HG03097 (cell line): Measurements from ENCODE around the gene CEND1.

Experiments used
- ATAC-seq: cut with Tn5 transposase; IDR thresholded peaks from one replicate; pipeline ENCODE4 v1.9.1; 2021; ENCODE audit not compliant: unreplicated experiment, low FRiP score

CEND1 gene

DNA sequence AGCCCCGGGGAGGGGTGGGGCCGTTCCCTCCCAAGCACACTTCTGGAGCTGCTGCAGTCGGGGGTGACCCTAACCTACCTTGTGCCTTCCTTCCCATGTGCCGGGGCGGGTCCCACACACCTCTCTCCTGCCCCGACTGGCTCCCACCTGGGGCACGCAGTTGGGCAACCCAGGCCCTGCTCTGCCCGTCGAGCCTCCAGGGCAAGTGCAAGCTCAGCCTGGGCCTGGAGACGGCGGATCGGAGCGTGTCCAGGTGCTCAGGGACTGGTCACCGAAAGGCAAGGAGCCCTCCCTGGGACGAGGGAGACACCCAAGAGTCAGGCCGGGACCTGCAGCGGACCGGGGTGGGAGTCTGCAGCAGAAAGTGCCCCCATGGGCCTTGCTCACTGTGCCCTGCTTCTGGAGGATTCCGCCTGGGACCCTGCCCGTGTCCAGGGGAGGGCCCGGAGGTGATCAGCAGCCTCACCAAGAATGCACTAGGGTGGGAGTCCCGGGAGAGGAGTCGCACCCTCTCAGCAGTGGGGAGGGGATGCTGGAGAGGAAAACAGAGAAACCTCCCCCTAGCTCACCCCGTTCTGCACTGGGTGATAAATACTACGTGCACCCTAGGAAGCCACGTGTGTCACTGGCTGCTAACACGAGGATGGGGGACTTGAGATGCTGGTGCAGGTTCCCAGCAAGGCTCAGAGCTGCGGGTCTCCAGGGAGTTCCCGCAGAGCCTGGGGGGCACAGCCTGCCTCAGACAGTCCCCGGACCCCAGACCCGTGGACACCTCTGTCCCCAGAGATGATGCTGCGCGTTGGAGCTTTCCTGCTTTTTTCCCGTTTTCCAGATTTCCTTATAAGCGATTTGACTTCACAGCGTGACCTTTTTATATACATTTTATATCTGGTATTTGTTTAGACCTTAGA, 7.4 kb downstream of the CEND1 start:
- no peak for ATAC-seq

DNA sequence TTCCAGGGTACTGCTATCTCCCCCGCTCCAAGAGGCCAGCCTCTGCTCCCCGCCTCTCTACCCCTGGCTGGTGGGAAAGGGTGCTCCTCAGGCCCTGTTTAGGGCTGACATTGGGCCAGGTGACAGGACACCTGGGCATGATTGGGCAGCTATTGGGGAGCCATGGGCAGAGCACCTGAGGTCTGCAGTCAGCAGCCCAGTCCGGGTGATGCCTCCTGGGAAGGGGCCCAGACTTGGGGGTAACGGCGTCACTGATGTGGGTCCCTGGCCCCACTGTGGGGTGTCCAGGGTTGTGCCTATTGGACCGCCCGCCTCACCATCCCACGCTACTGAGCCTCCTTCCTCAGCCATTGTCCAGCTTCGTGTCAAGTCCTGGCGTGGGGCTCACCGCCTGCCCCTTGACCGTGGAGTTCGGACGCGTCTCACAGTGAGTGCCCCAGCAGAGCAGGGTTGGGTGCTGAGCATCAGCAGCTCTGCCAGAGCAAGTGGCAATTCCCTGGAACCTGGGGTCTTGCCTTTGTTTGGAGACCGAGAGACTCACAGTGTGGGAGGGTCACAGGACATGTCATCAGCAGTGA, 9.8 kb downstream of the CEND1 start:
- no peak for ATAC-seq

DNA sequence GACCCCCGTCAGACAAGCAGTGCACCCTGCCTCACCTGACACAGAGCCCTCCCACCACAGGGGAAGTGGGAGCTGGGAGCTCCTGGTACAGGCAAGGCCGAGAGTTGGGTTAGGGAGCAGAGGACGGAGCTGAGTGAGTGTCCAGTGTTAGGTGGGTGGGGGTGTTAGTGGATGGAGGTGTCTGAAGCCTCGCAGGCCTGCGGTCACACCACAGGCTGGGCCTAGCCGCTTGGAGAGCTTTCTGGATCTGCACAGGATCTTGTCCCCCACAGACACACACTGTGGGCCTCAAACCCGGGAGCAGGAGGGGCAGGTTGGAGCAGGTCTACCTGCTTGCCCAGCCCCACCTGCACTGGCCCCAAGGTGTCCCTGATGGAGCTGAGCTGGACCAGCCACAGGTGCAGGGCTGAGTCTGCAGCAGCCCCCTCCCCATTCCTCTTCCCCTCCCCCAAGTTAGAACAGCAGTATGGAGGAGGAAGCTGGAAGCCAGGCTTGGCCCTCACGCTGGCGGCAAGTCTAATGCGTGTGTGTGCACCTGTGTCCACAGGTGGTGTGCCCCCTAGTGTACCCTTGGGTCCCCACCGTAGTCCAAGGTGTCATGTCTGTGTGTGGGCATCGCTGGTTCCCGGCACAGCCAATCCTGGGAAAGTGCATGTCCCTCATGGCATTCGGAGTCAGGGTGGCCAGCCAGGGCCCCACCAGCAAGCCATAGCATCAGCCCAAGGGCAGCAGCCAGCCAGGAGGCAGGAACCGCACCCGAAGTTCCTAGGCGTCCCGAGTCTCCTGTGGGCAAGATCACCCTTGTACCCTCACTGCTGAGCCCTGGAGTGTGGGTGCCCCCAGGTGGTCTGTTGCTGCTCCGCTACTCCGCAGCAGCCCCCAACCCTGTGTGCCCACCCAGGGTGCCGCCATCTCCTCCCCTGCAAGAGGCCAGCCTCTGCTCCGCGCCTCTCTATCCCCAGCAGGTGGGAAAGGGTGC, 10.6 kb downstream of the CEND1 start:
- ATAC-seq = no peak

DNA sequence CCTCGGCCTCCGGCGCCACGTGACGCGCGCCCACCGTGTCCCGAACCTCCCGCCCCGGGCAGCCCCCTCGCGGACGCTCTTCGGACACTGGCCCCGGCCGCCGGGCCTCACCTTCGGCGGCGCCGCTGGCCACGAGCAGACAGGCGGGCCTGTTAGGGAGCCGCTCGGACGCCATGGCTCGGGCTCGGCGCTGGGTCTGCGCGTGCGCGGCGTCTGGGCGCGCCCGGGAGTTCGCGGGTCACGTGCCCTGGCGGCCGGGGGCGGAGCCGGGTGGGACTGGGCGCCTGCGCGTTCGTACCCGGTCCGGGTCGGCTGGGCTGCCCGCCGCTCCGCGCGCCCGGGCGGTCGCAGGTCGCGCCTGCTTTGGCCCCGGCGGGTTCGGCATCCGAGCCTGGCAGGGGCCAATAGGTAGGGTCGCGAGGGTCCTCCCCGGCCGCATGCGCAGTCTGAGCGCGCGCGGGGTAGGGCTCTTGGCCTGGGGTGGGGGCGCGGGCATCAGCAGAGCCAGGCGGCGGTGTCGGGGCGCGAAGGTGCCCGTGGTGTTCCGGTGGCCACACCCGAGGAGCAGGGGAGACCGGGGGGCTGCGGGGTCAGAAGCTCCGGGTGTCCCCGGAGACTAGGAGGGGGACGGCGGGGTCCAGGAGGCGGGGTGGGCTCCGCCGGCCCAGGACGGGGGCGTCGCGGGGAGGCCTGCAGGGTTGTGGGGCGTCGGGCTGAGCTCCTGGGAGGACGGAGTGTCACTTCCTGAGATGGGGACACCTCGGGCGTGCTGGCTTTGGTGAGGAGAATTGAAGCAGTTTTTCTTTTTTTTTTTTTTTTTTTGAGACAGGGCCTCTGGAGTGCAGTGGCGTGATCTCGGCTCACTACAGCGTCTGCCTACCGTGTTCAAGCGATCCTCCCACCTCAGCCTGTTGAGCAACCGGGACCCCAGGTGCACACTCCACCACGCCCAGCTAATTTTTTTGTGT, 12.3 kb downstream of the CEND1 start, which contains the start of gene GATD1:
GATD1 (minus strand) TSS at position 200 of the 968 bp plus-strand sequence; CDS start at position 175, 25 bp downstream.
- peak; percentile 66 for ATAC-seq

DNA sequence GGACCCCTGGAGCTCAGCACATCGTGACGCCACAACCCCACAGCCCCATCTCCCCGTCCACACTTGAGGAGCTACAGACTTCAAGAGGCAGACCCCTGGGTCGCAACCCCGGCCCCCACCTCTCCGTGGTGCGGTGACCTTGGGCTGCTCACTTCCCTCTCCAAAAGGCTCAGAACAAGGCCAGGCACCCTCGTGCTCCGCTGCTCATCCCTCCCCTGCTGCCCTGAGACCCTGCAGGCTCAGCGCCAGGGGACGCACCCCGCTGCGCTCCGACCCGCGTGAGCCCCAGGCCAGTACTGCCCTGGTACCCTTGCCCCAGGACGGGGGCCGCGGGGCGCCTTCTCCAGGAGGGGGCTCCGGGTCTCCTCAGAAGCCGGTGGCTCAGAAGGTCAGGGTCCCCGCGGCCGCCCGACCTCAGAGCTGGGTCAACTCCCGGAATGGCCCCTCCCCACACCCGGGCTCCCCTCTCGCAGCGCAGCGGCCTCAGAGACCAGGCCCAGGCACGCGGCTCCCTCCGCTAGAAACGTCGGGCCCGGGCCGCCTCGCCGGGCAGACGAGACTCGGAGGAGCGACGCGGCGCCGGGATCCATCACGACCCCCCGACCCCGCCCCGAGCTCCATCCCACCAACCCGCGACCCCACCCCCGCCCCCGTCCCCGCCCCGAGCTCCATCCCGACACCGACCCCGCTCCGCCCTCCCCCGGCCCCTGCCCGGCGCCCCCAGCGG, 13.2 kb downstream of the CEND1 start:
- no peak for ATAC-seq

DNA sequence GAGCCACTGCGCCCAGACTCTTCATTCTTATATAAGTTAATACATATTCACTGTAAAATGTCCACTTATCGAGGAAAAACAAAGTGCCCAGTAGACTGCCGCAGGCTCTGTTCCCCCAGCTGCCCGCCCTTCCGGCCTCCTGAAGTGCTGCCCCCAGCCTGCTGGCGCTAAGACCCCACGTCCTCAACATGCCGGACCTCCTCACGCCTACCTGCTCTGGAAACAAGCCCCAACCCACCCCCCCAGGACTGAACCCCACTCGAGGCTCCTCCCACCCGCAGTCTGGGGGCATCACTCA, 13.7 kb downstream of the CEND1 start:
- ATAC-seq = no peak

DNA sequence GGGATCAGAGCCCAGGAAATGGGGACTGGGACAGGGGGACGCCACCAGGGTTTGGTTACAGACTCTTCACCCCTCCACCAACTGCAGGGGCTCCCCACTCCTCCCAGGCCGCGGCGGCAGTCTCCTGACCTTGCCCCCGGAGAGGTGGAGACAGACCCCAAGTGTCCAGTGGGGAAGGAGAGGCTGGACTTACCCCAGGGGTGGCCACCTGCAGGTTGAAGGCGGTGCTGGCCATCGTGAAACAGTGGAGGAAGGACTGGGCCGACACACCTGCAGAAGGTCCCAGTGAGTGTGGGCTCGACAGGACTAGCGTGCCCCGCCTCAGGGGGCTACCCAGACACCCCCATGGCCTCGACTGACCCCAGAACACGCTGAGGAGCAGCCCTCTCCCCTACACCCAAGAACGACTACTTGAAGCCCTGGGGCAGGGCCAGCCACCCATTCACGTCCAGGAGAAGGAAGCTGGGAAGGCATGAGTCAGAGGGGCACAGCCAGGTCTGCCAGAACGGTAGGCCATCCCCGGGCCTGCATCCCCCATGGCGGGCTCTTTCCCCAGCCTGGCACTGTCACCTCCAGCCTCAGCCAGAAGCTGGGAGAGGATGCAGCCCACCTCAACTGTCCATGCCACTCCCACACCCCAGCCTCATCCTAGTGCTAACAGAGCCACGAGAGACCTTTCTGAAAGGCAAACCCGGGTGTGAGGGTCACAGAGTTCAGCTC, 14.9 kb downstream of the CEND1 start:
- no peak for ATAC-seq

DNA sequence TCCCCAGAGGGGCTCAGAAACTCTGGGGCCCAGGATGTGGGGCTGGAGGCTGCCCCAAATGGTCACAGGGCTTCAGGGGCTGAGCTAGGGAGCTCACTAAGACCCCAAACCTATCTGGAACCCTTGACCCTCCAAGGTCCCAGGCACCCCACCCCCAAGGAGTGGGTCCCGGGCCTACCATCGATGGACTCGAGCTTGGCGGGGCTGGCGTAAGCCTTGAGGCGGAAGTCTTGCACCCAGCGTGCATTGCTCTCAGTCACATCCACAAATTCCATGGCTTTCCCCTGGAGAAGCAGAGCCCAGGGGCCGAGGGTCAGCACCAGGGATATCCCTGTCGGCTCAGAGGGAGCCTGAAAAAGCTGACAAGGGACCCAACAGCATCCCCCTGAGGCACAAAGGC, 16.1 kb downstream of the CEND1 start:
- ATAC-seq = no peak

DNA sequence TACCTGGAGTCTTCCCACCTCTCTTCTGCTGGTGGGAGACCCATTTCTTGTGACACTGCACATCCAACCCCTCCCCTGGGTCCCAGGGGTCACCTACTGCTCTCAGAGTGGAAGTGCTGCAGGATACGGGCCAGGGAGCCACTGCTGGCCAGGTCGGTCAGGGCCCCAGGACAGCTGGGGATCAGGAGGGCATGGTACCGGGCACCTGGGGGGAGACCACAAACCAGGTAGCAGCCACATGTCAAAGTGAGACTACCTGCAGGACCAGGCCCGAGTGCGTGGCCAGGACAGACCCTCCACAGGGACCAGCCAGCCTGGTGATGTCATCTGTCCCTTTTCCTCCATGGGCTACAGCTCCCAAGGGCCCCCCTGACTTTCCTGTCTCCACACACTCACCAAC, 16.5 kb downstream of the CEND1 start:
- no peak for ATAC-seq

DNA sequence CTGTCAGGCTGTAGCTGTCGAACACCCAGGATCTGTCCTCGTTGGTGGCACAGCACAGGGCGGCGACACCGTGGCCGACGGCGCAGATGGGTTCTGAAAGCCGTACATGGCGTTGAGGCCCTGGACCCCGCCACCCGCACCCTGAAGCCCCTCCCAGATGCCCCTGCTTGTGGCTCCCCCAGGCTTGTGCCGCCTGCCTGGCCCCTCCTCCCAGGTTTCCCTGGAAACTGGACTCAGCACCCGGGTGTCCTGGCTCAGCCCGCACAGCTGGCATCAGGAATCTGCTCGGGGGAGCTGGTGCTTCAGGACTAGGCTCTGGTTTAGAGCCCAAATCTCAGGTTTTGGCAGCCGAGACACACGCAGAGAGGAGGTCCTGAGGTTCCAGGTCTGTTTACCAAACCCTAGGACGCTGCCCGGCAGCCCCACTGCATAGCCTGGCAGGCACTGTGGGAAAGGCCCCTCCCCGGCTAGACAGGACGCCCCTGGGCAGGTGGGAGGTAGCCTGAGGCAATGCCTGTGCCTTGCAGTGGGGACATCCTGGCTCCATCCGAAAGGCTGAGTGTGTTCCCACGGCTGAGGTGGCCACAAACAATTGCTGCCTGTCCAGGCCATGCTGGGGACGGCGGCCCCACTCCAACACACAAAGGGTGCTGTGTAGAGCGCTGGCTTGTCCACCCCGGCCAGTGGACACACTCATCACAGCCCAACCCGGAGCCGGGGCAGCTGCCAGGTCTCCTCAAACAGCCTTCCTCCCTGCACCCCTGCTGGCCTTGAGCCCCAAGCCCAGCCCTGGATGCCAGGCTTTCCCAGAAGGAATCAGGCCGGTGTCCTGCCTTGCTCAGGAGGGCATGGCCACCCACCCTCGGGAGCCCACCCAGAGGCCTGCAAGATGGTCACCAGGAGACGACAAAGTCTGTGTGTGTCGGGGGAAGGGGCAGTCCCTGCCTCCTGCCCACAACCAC, 17.2 kb downstream of the CEND1 start:
- no peak for ATAC-seq

DNA sequence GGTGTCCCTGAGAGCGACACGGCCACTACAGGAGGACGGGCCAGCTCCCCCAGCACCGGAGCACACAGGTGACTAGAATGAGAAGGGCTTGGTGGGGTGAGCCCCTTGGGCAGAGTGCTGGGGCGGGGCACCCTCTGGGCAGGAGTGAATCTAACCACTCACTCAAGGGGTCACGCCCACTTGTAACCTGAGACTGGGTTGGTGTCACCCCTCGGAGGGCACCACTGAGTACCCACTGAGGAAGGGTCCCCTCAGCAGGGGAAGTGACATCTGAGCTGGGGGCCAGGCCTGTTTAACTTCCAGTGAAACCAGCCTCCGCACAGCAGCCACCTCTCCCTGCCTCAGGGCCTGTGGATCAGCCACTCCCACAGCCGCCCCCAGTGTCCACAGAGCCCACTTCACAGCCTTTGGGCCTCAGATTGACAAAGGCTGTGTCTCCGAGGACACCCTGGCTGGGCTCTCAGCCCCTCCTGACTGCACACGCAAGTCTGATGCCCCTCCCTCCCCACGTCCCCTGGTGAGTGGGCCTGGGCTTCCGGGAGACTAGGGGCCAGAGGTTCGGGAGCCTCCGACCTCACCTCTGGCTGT, 18.2 kb downstream of the CEND1 start:
- no peak for ATAC-seq

DNA sequence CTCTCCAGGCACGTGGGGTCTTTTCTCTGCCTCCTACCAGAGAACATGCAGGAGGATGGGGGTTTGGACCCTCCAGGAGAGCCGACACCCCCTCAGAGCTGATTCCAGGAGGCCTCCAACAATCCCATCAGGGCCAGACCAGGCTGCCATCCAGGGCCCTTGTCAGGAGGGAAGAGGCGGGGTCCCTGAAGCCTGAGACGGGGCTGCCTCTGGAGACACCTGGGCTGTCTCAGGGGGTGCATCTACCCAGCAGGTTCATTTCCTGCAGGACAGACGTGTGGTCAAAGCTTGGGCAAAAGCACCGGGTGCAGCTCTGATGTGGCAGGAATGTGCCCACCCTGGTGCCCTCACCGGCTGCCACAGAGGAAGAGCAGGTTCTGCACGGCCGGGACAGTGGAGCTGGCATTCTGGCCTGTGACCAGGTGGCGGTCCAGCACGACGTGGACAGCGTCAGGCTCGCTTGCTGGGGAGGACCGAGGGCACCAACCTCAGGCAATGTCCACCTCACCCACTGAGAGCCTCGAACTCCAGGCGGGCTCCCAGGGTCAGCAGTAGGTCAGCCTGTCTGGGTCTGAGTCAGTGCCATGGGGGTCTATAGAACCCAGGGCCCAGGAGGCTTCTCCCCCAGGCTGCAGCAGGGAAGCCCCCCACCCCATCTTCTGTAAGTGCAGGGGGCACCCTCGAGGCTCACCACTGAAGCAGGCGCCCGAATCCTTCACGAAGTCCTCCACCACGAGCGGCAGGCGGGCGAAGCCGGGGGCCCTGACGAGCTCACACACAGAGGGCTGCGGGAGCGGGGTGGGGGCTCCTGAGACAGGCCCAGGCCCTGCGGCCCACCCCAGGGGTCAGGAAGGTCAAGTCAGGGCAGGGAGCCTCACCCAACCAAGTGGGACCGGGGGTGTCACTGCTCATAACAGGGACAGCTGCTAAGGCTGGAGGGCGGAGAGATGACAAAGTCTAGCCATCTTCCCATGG, 19.0 kb downstream of the CEND1 start:
- ATAC-seq = no peak

DNA sequence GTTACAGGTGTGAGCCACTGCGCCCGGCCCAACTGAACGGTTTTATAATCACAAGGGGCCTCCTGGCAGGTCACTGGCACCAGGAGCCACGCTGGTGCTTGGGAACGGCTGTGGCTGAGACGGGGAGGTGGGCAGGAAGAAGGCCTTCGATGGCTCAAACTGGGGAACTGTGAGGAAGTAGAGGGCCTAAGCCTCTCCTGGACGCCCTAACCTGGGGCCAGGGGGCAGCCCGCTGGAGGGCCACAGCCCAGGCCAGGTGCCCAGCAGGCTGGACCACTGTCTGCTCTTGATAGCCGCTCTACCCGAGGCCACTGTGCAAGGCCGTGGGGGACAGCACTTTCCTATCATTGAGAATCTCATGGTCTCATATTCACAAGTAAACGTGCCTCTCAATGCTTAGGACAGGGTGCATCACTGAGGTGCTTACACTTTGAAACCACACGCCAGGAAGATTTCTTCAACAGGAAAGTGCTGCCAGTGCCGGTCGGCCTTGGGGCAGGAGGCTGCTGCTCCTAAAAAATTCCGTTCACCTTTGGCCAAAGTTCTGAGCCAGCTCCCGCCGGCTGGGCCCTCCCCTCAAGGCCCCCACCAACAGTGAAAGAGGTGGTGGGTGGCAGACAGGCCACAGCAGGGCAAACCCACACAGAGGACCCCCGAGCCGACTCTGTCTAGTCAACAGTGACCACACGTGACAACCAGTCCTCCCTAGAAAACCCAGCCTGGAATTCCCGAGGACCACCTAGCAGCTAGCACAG, 19.8 kb downstream of the CEND1 start:
- ATAC-seq = no peak

DNA sequence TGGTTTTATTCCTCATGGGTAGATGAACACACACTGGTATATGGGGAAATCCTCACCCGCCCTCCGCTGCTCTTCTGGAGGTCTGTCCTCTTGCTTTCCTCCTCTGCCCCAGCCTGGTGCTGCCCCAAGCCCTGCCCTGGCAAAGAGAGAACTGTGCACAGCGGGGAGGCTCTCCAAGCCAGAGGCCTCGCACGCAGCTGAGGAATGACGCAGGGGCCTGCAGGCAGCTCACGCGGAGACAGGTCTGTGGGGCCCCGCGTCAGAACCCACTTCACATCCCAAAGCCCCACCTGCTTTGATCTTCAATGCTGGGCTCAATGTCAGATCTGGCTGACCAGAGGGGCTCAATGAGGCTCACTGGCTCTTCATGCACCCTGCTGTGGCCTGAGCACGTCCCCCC, 22.7 kb downstream of the CEND1 start:
- no peak for ATAC-seq

DNA sequence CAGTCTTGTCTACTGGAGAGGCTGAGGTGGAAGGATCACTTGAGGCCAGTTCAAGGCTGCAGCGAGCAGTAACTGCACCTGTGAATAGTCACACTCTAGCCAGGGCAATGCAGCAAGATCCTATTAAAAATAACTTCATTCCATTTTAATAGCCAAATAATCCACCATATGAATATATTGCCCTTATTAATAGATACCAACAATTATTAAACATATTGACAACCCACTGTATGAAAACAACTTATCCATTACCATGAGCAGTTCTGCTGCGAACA, 23.0 kb downstream of the CEND1 start:
- no peak for ATAC-seq
